Mesothelial cell of epicardium (in vitro differentiated cells): ENCODE data around the gene HIP1R. TPM values are rescaled to one million over a fixed set of nuclear protein-coding genes. Genes with fewer than 3 reads are reported as not detected.
"Not testable (repeated sequence)": the region's sequence is repeated elsewhere in the genome, so short reads cannot be mapped to it uniquely, and the experiment has no call there.

Source experiments
- DNase-seq, 2 experiments: peaks; one replicate each; pipeline ENCODE4 v3.0.0; 2021; ENCODE audit warnings: low spot score in 2 of 2; ENCODE audit not compliant: unreplicated experiment in 2 of 2
- H3K27ac Mint-ChIP-seq: 2 replicates; pipeline ENCODE4 v1.8.0; 2021; ENCODE audit warnings: mixed read lengths
- H3K27me3 Mint-ChIP-seq: 2 replicates; pipeline ENCODE4 v1.8.0; 2021; ENCODE audit warnings: low read depth, mixed read lengths
- H3K36me3 Mint-ChIP-seq: 2 replicates; pipeline ENCODE4 v1.8.0; 2021; ENCODE audit warnings: mixed read lengths
- H3K4me1 Mint-ChIP-seq: 2 replicates; pipeline ENCODE4 v1.8.0; 2021; ENCODE audit warnings: mixed read lengths
- H3K4me3 Mint-ChIP-seq: 2 replicates; pipeline ENCODE4 v1.8.0; 2021; ENCODE audit warnings: mild to moderate bottlenecking, moderate library complexity, mixed read lengths
- H3K9me3 Mint-ChIP-seq: 2 replicates; pipeline ENCODE4 v1.8.0; 2021; ENCODE audit warnings: mixed read lengths
- CTCF ChIP-seq: fragments of 200-600 bp; sonication (generic); IDR thresholded peaks from one replicate; pipeline ENCODE4 v1.5.0; 2021; ENCODE audit warnings: antibody characterized with exemption; ENCODE audit not compliant: unreplicated experiment
- total RNA-seq: library from RNA; stranded (reverse); gene quantifications from 3 replicates; pipeline ENCODE4 v1.2.1, GENCODE V29; 2021

HIP1R gene
- total RNA-seq, 1 donor from 2014 or later, result 40.9 TPM

- H3K27ac Mint-ChIP-seq, result peak overlapping the region; percentile 92
- TF ChIP-seq CTCF, result no peak
- H3K9me3 Mint-ChIP-seq, result no peaks in the 10 kb centered on the region
- peaks cover 13% of the 10 kb centered on the region for H3K36me3 Mint-ChIP-seq
- DNase-seq, result no peak
- H3K27me3 Mint-ChIP-seq, result no peaks in the 10 kb centered on the region
- peaks cover 50% of the 10 kb centered on the region for H3K4me1 Mint-ChIP-seq
- no peak overlapping the region for H3K4me3 Mint-ChIP-seq
Measured at GRCh38 chr12:122872815-122873361, 37.6 kb downstream of the HIP1R start.

GRCh38 chr12:122873540-122873939 lies 38.3 kb downstream of the HIP1R start:
- Mint-ChIP-seq H3K4me1 (peaks cover 50% of the 10 kb centered on the region), H3K9me3 (no peaks in the 10 kb centered on the region), H3K27ac (peak overlapping the region; percentile 92), H3K36me3 (peaks cover 13% of the 10 kb centered on the region), H3K27me3 (no peaks in the 10 kb centered on the region), H3K4me3 (no peak overlapping the region)
- no peak for TF ChIP-seq CTCF
- DNase-seq, result no peak

- Mint-ChIP-seq H3K36me3 (peaks cover 9% of the 10 kb centered on the region), H3K27ac (peak overlapping the region; percentile 3), H3K27me3 (no peaks in the 10 kb centered on the region), H3K4me3 (no peak overlapping the region), H3K9me3 (no peaks in the 10 kb centered on the region), H3K4me1 (peaks cover 50% of the 10 kb centered on the region)
- no peak for DNase-seq
- TF ChIP-seq CTCF, result no peak
Measured at GRCh38 chr12:122874081-122874480, 38.8 kb downstream of the HIP1R start.

GRCh38 chr12:122875590-122876220 lies 40.4 kb downstream of the HIP1R start:
- Mint-ChIP-seq H3K27ac (peak overlapping the region; percentile 66), H3K27me3 (no peaks in the 10 kb centered on the region), H3K36me3 (peaks cover 2% of the 10 kb centered on the region), H3K4me3 (no peak overlapping the region), H3K9me3 (no peaks in the 10 kb centered on the region), H3K4me1 (peaks cover 63% of the 10 kb centered on the region)
- no peak for TF ChIP-seq CTCF
- no peak for DNase-seq

- not testable (repeated sequence) for H3K27ac Mint-ChIP-seq, DNase-seq, H3K27me3 Mint-ChIP-seq, H3K36me3 Mint-ChIP-seq, H3K9me3 Mint-ChIP-seq, H3K4me3 Mint-ChIP-seq
- H3K4me1 Mint-ChIP-seq, result peaks cover 63% of the 10 kb centered on the region
Measured at GRCh38 chr12:122876281-122876680, 41.0 kb downstream of the HIP1R start.

- no peak for TF ChIP-seq CTCF
- H3K27ac Mint-ChIP-seq, result no peak overlapping the region
- no peak for DNase-seq
- no peaks in the 10 kb centered on the region for H3K27me3 Mint-ChIP-seq
- H3K4me3 Mint-ChIP-seq, result no peak overlapping the region
- H3K9me3 Mint-ChIP-seq, result no peaks in the 10 kb centered on the region
- peaks cover 58% of the 10 kb centered on the region for H3K4me1 Mint-ChIP-seq
- no peaks in the 10 kb centered on the region for H3K36me3 Mint-ChIP-seq
Measured at GRCh38 chr12:122876731-122877130, 41.5 kb downstream of the HIP1R start.
